SK-N-MC (cell line): Measurements from ENCODE around the gene CLSTN2.

Experiments
- EZH2 ChIP-seq: fragments of 200-600 bp; sonication (generic); IDR thresholded peaks from one replicate; pipeline ENCODE4 v1.6.1; 2017; ENCODE audit warnings: antibody characterized with exemption
- FOXP2 ChIP-seq: optimal IDR thresholded peaks from 2 replicates; pipeline ENCODE3; 2011; ENCODE audit warnings: mild to moderate bottlenecking, moderate library complexity; ENCODE audit not compliant: insufficient read depth; ENCODE audit errors: extremely low read length, control extremely low read depth
- POLR2AphosphoS5 ChIP-seq: IDR thresholded peaks from 2 replicates; pipeline ENCODE4 v1.6.1; 2012; ENCODE audit warnings: mild to moderate bottlenecking, low read depth, low read length, borderline replicate concordance

DNA sequence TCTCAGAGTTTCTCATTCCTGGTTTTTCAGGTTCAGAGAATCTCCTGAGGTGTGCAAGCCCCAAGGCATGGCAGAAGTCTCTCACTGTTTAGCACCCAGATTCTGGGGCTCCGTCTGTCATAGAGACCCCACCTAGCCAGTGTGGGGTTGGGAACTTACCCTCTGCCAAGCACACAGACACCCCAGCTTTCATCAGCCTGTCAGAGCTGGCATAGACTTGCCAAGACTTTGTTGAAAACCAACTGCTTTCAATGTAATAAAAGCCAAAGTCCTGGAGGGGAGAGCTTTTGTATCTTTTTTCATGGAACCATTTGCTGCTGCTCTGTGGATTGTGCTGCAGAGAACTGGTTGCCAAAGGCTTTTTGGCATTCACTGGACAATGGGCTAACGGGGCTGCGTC lies 401.5 kb downstream of the CLSTN2 start:
- TF ChIP-seq EZH2 (no peak), POLR2AphosphoS5 (no peak), FOXP2 (no peak)
